SHP77 (cell line): ENCODE measurements around the gene MAPK10.
"Not testable (repeated sequence)": the region's sequence is repeated elsewhere in the genome, so short reads cannot be mapped to it uniquely, and the experiment has no call there.

ENCODE experiments used
- DNase-seq, 2 experiments: peaks; one replicate each; lab custom pipeline; 2025; lab: John Stamatoyannopoulos, UW

Gene MAPK10

DNA sequence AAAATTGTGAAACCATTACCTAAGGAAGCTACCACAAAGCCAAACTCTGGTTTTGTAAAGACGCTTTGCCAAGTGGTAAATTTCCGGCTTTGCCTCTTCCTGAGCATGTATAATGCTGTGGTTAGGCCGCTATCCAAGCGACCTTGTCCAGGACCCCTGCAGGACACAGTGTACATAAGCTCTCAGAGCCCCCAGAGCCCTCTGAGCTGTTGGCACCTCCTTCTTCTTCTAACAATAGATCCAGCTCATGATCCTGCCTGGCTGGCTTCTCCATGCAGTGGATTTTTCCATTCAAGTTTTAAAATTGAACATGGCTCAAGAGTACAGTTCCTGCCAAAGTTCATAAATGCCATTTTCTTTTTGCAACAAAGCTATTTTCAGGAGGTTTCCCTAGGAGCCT lies 326.7 kb downstream of the MAPK10 start:
- DNase-seq, result peak in 1 of 2 experiments; percentile 15

DNA sequence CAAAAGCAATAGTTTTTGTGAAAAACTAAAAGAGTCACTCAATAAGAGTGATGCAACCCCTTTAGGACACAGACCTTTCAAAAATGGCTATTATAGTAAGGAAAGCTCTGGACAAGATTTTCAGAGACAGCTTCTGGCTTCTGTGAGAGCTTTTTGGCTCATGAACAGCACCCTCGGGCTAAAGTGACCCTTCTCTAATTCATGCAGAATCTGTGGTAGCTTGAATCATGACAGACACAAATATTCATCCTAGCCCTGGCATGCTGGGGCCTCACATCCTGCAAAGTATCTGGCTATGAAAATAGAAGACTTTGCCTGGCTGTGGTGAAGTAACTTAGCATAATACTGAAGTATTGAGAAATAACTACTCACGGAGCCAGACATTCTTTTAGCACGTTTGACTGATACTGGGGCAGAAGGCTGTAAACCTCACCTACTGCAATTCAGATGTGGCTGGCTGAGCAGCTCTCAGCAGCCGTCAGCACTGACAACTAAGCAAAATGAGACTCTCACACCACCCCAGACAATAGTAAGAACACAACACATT lies 327.3 kb downstream of the MAPK10 start:
- no peak for DNase-seq

DNA sequence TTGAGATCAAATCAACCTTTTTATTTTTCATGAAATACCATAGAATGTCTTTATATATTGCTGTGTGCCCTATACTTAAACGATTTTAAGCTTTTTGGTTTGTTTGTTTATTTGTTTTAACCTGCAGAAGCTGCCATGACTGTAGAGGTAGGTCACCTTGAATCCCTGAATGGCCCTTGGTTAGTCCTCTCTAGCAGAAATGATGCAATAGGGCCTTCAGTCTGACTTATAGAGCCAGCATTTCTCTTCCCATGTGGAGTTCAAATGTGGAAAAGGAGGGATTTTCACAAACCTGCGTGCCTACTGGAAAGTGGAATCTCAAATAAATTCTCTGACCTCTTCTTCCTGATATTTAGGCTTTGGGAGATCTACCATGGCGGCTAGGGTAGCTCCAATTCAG lies 327.9 kb downstream of the MAPK10 start:
- DNase-seq, result no peak

DNA sequence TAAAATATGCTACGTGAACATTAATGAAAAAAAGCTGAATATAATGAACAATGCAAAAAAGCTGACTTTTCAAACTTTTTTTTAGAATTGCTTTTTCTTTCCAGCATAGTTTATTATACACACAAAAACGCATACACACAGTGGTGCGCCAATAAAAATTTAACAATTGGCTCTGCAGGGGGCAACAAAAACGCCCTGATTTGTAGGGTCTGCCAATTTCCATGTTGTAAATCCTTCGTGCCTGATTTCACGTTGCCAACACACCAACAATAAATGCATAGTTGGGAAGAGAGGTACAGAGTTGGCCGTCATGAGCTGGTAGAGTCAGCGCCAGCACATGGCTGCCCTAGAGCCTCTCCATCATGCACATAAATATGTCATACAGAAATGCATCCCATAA lies 333.1 kb downstream of the MAPK10 start:
- DNase-seq, result no peak

DNA sequence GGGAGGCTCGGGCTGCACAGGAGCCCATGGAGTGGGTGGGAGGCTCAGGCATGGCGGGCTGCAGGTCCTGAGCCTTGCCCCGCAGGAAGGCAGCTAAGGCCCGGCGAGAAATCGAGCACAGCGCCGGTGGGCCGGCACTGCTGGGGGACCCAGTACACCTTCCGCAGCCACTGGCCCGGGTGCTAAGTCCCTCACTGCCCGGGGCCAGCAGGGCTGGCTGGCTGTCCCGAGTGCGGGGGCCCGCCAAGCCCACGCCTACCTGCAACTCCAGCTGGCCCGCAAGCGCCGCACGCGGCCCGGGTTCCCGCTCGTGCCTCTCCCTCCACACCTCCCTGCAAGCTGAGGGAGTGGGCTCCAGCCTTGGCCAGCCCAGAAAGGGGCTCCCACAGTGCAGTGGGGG lies 338.2 kb downstream of the MAPK10 start:
- DNase-seq, result not testable (repeated sequence)

DNA sequence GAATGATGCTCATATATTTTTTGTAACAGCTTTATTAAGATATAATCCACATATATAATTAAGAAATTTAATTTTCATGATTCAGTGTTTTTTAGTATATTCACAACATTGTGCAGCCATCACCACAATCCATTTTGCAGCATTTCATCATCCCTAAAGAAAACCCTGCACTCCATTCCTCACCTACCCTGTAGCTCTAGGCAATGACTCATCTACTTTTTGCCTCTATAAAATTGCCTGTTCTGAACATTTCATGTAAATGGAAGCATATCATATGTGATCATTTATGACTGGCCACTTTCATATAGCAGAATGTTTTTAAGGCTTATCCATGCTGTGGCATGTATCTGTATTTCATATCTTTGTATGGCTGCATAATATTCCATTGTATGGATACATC lies 339.9 kb downstream of the MAPK10 start:
- DNase-seq, result no peak

DNA sequence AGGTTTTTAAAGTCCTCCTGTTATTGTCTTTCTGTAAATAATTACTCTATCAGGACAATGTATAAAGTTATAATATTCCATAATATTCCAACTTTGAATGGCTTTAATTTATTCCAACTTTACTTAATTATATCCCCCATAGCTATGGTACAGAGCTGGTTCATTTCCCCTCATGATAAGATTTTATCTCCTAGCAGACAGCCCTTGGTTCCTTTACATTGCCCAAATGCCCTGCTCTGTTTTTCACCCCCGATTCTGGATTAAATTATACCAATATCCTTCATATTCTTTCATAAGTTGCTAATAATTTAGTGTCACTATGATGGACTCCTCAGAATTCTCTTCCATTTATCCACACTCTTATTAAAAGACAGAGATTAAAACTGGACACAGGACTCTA lies 340.5 kb downstream of the MAPK10 start:
- DNase-seq, result no peak

DNA sequence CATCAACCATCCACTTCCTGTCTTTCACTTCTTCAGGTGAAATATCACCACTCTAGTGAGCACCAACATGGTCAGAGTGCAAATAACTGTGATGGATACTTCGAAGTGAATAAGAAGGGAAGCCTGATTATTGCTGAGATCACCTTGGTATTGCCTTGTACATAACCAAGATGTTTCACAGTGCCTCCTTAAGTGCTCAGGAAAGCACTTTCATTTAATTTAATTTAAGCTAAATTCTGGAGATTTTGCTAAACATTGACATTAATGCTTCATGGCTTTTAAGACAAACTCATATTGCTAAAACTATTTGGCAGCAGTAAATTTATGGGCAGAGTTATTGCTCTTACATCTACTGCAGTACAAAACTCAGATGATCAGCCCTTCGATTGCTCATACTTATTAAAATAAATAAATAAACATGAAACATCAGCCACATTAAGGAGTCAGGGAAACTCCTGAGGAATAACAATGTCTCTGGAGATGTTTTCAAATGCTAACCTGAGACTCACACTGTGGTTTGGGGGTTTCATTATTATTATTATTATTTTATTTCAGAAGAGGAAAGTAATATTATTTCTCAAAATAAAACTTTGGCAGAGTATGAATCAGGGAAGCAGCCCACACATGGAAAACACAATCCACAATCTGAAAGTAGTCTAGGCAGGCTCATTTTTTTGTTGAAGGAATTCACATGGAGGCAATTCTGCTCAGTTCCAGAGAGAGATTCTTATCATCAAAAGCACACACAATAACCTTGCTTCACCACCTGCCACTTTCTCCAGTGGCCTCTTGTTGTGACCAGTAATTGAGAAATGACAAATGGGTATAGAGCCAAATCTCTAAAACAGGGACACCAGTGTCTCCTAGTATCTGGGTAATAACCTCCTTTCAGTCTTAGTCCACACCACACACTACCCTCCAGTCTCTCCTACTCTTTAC lies 344.2 kb downstream of the MAPK10 start:
- no peak for DNase-seq

DNA sequence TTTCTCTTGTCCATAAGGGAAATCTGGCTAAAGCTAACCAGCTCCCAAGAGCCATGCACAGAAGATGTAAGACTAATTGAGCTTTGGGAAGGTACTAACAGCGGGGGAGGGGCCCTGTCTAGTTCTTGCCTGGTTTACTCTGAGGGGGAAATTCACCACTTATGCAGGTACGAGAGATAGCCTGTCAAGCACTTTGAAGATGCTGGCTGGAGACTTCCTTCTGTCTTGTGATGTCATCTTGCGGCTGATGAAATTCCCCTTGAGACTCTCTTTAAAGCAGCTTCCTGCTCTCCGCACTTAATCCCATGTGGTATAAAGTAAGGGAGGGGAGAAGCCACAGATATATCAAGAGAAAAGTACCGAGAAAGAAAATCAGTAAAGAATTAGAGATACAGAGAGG lies 345.3 kb downstream of the MAPK10 start:
- no peak for DNase-seq

DNA sequence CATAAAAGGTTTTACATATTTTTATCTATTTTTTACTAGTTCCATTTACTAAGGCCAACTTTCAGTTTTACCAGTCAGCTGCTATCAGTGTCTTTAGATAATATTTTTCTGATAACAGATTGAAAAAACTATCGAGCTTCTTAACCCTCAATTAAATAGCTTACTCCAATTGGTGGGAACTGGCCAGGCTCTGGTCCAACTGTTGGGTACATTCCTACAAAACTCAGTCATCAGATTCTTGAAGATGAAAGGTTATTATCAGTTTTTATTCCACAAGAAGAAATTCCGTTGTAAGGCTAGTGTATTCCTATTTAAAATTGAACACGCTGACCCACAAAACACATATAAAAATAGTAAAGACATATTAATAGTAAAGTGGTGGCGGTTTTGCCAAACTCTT lies 346.2 kb downstream of the MAPK10 start:
- no peak for DNase-seq

DNA sequence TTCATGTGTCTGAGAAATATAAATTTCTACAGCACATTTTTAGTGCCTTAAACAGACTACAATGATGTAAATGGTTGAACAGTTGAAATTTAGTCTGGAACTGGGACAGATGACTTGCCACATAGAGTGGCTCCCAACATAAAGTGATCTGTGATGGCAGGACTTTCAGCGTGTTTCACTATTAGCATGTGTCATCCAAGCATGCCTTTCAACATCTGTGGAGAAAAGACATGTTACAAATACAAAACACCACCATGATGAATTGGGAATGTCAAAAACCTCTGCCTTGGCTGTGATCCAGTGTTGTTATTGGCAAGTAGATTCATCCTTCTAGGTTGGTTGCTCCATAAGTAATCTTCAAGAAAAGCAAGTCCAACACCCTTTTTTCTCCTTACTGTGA lies 348.7 kb downstream of the MAPK10 start:
- DNase-seq, result no peak

DNA sequence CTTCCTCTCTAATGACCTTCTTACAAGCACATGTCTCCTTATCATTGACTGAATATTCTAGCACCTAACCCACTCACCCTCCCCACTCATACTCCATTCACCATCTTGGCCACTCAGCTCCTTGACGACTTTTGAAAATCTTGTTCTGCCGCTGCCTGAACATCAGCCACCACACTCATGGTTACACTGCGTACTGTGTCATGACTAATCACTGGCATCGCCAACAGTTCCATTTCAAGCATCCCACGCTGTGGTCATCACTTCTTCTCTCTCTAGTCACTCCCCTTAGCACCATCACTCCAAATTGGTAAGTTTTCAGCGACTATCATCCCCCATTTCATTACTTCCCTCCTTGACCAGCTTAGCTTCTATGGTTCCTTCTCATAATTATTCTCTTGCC lies 352.8 kb downstream of the MAPK10 start:
- DNase-seq, result no peak

DNA sequence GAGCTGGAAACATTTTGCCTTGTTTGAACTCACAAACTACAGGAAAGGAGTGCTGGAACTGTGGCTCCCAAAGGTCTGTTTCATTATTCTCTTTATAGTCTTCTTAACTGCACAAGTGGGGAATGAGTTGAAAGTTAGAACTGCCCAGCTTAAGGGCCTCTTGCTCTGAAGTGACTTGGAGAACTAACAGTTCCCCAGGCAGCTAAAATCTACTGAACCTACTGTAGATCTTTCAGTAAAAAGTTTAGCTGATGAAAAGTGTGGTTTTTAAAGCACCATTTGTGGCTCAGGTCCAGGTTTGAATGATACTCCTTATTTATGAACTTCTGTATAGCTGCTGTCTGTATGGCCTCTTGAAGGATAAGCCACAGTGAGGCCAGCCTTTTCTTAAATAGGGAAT lies 353.8 kb downstream of the MAPK10 start:
- DNase-seq, result no peak

DNA sequence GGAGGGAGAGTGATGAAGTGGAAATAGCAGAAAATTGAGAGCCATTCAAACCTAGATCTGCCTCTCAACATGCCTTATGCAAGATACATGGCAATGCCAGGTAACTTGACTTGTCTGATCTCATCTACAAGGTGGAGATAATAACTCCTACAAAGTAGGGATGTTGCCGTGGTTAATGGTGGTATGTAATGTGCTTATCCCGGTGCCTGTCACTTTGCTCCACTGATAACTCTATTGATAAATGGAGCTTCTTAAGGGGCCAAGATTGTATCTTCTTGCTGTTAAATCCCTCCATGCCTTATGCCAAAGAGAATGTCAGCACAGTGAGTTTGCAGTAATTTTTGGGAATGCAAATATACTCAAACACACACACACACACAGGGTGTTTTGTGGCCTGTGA lies 355.8 kb downstream of the MAPK10 start:
- no peak for DNase-seq

DNA sequence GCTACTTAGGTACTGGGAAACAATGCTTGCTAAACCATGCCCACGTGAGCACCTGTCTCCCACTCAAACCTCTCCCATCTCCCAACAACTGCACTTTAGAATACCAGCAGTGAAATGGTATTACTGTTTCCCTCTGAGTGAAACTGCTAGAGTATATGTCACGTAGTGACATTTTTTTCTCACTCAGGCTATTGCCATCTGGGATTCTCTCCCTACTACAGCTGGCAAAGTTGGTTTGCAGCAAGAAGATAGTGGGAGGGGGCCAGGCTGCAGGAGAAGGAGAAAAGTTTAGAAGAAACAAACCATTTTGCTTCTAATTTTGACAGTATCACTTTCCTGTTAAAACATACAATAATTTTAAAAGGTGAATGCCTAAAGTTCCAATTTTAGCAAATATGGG lies 358.3 kb downstream of the MAPK10 start:
- no peak for DNase-seq

DNA sequence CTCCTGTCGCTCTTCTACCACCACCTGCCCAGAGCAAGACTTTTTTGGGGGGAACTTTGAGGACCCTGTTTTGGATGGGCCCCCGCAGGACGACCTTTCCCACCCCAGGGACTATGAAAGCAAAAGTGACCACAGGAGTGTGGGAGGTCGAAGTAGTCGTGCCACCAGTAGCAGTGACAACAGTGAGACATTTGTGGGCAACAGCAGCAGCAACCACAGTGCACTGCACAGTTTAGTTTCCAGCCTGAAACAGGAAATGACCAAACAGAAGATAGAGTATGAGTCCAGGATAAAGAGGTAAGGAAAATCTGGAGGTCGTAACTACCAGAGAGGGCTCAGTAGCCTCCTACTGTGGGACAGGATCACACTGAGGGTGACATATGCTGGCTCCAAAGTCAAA lies 364.5 kb downstream of the MAPK10 start:
- DNase-seq, result no peak

DNA sequence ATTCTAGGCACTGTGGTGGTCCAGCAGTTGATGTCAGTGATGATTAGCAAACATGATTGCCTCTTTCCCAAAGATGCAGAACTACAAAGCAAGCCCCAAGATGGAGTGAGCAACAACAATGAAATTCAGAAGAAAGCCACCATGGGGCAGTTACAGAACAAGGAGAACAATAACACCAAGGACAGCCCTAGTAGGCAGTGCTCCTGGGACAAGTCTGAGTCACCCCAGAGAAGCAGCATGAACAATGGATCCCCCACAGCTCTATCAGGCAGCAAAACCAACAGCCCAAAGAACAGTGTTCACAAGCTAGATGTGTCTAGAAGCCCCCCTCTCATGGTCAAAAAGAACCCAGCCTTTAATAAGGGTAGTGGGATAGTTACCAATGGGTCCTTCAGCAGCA lies 365.3 kb downstream of the MAPK10 start:
- DNase-seq, result no peak

DNA sequence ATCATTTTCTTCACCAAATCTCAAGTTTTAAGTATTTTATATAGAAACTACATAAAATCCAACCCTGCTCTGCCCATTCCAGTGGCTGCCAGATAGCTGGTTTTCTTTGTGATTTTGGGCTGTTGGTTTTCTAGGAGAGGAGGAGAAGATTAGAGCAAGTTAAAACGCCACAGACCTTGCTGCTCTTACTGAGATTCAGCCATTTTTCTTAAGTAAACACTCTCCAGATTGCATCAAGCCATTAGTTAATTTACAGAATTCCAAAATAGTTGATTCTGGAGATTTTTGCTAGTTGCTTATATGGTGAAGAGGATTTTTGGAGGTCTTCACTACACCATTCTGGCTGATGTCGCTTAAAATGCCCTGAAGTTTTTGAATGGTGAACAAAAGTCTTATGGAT lies 366.2 kb downstream of the MAPK10 start:
- DNase-seq, result no peak

DNA sequence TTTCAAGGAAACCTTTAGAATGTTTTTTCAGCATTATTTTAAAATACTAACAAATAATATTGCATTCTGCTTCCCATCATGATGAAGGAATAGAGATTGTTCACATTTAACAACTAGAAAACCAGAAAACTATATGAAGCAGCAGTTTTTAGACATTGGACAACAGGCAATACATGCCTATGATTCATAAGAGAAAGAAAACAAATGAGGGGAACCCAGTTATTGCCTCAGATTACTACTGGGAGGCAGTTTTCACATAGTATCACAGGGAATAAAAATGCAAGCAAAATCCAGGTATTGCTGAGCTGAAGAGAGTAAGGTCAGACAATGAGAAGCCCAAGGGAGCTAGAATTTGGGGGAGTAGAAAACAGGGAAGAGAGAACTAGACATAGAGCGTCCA lies 373.6 kb downstream of the MAPK10 start:
- DNase-seq, result no peak

DNA sequence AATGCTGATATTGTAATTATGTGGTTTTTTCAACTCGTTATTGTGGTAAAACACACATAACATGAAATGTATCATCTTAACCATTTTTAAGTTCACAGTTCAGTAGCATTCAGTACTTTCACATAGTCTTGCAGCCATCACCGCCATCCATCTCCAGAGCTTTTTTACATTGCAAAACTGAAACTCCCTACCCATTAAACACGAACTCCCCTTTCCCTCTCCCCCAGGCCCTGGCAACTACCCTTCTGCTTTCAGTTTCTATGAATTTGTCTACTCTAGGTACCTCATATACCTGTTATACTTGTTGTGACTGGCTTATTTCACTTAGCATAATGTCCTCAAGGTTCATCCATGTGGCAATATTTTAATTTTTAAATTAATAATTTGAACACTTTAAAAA lies 380.6 kb downstream of the MAPK10 start:
- DNase-seq, result no peak

DNA sequence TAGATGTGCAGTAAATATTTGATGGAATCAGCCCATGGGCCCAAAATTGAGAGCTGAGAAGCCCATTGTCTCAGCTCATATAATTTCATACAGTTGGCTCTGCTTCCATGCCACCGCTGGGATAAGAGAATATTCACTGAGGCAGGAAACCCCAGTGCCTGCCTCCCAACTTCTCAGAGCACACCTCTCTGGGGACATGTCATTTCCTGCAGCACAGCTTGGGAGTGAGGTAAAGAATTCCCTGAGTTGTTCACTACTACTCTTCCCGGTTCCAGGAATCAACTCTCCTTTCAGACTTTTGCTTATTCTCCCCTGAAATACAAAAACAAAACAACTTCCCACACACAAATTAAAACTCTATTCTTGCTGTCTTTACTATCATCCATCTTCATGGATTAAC lies 389.3 kb downstream of the MAPK10 start:
- DNase-seq, result no peak

DNA sequence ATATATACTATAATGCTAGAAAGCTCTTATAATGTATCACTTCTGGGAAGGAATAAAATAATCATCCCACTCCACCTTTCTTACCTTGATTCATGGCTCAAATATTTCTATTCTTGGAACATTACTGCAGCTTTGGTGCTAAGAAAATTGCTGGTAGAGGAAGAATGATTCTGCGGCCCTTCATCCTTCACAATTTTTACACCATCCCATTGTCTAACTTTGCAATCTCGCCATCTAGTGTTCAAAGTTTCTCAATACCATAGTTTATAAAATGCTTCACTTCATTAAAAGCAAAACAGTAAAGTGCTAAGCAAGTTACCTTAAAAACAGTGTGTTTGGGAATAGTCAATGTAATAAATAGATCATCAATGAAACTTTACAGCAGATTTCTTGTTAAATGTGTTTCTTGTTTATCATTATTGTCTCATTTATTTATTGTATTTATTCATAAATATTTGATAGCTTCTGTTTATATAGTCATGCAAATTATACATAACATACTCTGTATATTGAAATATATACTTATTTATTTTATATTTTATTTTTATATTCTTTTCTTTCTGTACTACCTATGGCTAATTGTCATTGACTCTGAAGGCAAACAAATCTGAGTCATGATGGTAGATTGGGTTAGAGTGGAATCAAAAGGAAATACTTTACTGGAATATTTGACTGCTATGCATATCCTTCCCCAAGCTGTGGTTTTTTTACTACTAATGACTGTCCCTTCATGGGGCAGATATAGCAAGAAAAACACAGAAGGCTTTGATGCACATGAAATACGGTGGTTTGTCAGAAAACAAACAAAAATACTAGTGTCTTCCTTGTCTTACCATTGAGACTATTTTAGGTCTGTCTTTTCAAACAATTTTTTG lies 390.7 kb downstream of the MAPK10 start:
- DNase-seq, result peak; percentile 24 to 29

DNA sequence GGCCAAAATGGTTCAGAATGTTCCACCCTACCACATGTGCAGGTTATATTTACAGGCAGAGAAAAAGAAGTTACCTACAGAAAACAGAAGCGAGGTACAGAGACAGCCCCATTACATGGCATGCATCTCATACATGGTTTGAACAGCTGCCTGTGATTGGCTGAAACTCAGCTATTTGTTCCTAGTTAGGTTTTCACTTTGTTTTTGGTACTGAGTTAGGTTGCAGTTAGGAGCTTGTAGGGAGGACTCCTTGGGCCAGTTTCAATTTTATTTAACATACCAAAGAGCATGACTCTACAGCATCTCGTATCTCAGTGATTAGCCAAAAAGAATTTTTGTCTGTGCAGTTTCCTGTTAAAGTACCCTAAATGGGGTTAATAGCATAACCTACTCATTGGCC lies 392.0 kb downstream of the MAPK10 start:
- DNase-seq, result no peak
